Calu3 (cell line): Measurements from ENCODE around the gene RYR3. TPM values are rescaled to one million over a fixed set of nuclear protein-coding genes. Genes with fewer than 3 reads are reported as not detected.

ENCODE experiments used
- BruUV-seq: library from RNA; stranded (reverse); fragments of 400-500 nt; replicated peaks from 2 replicates; lab custom pipeline; 2021; lab: Mats Ljungman, UMichigan
- CTCF ChIA-PET: fragments of 300-600 bp; sonication (Branson Sonifier 250); formaldehyde crosslinking; loops from one replicate; lab custom pipeline; 2022; ENCODE audit warnings: antibody characterized with exemption; lab: Charles Lee
- DNase-seq: peaks from one replicate; pipeline ENCODE4 v3.0.0; 2022
- H3K27ac Mint-ChIP-seq: one replicate; pipeline ENCODE4 v1.8.0; 2022; ENCODE audit warnings: mixed read lengths; ENCODE audit not compliant: unreplicated experiment
- H3K27me3 Mint-ChIP-seq: one replicate; pipeline ENCODE4 v1.8.0; 2022; ENCODE audit warnings: mixed read lengths; ENCODE audit not compliant: unreplicated experiment
- H3K36me3 Mint-ChIP-seq: one replicate; pipeline ENCODE4 v1.8.0; 2022; ENCODE audit warnings: mild to moderate bottlenecking, moderate library complexity, mixed read lengths; ENCODE audit not compliant: insufficient read depth, unreplicated experiment
- H3K4me1 Mint-ChIP-seq: one replicate; pipeline ENCODE4 v1.8.0; 2022; ENCODE audit warnings: mild to moderate bottlenecking, low read depth, mixed read lengths; ENCODE audit not compliant: unreplicated experiment
- H3K4me3 Mint-ChIP-seq: one replicate; pipeline ENCODE4 v1.8.0; 2022; ENCODE audit warnings: mild to moderate bottlenecking, low read depth, moderate library complexity, mixed read lengths; ENCODE audit not compliant: unreplicated experiment
- H3K9me3 Mint-ChIP-seq: one replicate; pipeline ENCODE4 v1.8.0; 2022; ENCODE audit warnings: low read depth, mixed read lengths; ENCODE audit not compliant: unreplicated experiment
- intact Hi-C: fragments of 100-400 bp; cut with micrococcal nuclease; formaldehyde crosslinking; loops from one replicate; pipeline ENCODE4 v1.10.0; 2022; ENCODE audit not compliant: unreplicated experiment
- total RNA-seq: library from RNA; stranded (reverse); gene quantifications from 2 replicates; pipeline ENCODE4 v1.2.3, GENCODE V29; 2022
- TF ChIP-seq, protein P1 (sequence below): fragments of 200-600 bp; IDR thresholded peaks from one replicate; pipeline ENCODE4 v1.8.0; 2022; ENCODE audit warnings: antibody characterized with exemption; ENCODE audit not compliant: unreplicated experiment

RYR3 gene
- total RNA-seq, 1 experiment from 2014 or later = not detected

DNA sequence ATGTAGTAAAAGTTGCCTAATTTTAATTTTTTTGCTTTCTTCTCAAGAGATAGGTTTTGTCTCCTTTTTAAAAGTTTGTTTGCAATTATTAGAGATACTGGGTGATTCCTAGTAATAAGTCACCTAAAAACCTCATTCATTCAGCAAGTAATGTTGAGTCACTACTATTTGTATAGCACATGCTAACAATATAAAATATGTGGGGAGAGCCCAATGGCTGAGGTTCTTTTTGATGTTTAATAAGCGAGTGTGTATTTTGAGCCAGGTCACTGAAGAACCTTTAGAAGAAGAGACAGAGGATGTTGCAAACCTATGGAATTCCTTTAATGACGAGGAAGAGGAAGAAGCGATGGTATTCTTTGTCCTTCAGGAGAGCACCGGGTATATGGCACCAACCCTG lies 533.8 kb downstream of the RYR3 start:
- H3K27me3 Mint-ChIP-seq = no peaks in the 10 kb centered on the region
- TF ChIP-seq, protein P1, sequence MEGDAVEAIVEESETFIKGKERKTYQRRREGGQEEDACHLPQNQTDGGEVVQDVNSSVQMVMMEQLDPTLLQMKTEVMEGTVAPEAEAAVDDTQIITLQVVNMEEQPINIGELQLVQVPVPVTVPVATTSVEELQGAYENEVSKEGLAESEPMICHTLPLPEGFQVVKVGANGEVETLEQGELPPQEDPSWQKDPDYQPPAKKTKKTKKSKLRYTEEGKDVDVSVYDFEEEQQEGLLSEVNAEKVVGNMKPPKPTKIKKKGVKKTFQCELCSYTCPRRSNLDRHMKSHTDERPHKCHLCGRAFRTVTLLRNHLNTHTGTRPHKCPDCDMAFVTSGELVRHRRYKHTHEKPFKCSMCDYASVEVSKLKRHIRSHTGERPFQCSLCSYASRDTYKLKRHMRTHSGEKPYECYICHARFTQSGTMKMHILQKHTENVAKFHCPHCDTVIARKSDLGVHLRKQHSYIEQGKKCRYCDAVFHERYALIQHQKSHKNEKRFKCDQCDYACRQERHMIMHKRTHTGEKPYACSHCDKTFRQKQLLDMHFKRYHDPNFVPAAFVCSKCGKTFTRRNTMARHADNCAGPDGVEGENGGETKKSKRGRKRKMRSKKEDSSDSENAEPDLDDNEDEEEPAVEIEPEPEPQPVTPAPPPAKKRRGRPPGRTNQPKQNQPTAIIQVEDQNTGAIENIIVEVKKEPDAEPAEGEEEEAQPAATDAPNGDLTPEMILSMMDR = no peak
- intact Hi-C loops = no loop called here
- H3K4me1 Mint-ChIP-seq = no peaks in the 10 kb centered on the region
- CTCF ChIA-PET = no interaction called here
- no peak for DNase-seq
- H3K27ac Mint-ChIP-seq = no peak overlapping the region
- H3K36me3 Mint-ChIP-seq = no peaks in the 10 kb centered on the region
- H3K9me3 Mint-ChIP-seq = no peaks in the 10 kb centered on the region
- BruUV-seq = no TSS peak
- no peak overlapping the region for H3K4me3 Mint-ChIP-seq

DNA sequence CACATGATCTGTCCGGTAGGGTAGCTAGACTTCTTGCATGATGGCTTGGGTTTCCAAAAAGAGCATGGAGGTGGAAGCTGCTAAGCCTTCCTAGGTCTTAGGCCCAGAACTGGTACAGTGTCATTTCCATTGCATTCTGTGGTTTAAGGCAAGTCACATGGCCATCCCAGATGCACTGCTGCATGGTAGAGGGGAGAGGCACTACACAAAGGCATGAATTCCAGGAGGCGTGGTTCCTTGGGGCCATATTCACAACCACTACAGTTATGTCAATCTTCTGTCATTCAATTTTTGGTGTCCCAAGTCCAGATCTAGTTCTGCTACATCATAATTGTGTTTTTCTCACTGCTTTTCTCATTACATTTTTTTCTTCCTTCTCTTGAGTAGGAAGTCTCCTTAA lies 535.4 kb downstream of the RYR3 start:
- H3K27me3 Mint-ChIP-seq = no peaks in the 10 kb centered on the region
- DNase-seq = no peak
- TF ChIP-seq, protein P1 = no peak
- no peaks in the 10 kb centered on the region for H3K36me3 Mint-ChIP-seq
- no peaks in the 10 kb centered on the region for H3K4me1 Mint-ChIP-seq
- no peak overlapping the region for H3K27ac Mint-ChIP-seq
- intact Hi-C loops = no loop called here
- H3K4me3 Mint-ChIP-seq = no peak overlapping the region
- no TSS peak for BruUV-seq
- CTCF ChIA-PET = no interaction called here
- no peaks in the 10 kb centered on the region for H3K9me3 Mint-ChIP-seq

DNA sequence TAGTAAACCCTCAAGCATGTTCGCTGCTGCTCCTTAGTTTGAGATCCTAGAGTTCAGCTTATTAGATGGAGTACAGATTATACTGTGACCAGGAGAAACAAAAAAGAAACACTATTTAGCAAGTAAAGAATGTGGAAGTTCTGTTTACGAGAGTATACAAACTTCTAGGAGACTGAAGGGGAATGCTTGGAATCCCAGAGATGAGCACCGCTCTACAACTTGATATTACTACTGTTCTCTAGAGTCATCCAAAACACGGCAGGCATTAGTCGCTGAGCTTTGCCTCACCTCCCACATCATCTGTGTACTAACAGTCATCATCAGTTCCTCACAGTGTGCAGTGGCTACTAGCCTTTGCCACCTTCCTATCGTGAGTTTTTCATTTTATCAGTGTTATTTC lies 536.1 kb downstream of the RYR3 start:
- Mint-ChIP-seq H3K4me3 (no peak overlapping the region), H3K4me1 (no peaks in the 10 kb centered on the region), H3K9me3 (no peaks in the 10 kb centered on the region), H3K27me3 (no peaks in the 10 kb centered on the region), H3K27ac (no peak overlapping the region), H3K36me3 (no peaks in the 10 kb centered on the region)
- no TSS peak for BruUV-seq
- DNase-seq = no peak
- CTCF ChIA-PET = no interaction called here
- TF ChIP-seq, protein P1 = no peak
- intact Hi-C loops = no loop called here

GRCh38 chr15:33848011-33848410 lies 537.2 kb downstream of the RYR3 start:
- Mint-ChIP-seq H3K27ac (no peak overlapping the region), H3K36me3 (no peaks in the 10 kb centered on the region), H3K4me1 (no peaks in the 10 kb centered on the region), H3K27me3 (no peaks in the 10 kb centered on the region), H3K9me3 (no peaks in the 10 kb centered on the region), H3K4me3 (no peak overlapping the region)
- intact Hi-C loops = no loop called here
- BruUV-seq = no TSS peak
- CTCF ChIA-PET = no interaction called here
- TF ChIP-seq, protein P1 = no peak
- DNase-seq = no peak
